HepG2 (cell line): Measurements from ENCODE around the gene PFN4. TPM values are rescaled to one million over a fixed set of nuclear protein-coding genes. Genes with fewer than 3 reads are reported as not detected.

ENCODE experiments used
- ATF6 ChIP-seq: sonication (generic); formaldehyde crosslinking; conservative IDR thresholded peaks from 2 replicates; pipeline ENCODE4 v1.4.0; 2020; ENCODE audit warnings: missing genetic modification reagents
- MAFK ChIP-seq, 2 experiments: IDR thresholded peaks in 1 of 2; conservative IDR thresholded peaks in 1 of 2; 2 replicates each; pipeline ENCODE4 v1.6.1; 2011; ENCODE audit warnings: improper control_type of control experiment in 2 of 2, low read length in 2 of 2
- NR2F1 ChIP-seq, 2 experiments: fragments of 450-650 bp in 1 of 2; formaldehyde crosslinking in 1 of 2; IDR thresholded peaks; 2 replicates each; pipeline versions ENCODE4 v1.5.0 to v1.6.1; 2016 to 2020; ENCODE audit warnings: mild to moderate bottlenecking in 1 of 2, missing compliant biosample characterization in 1 of 2, missing genetic modification reagents in 1 of 2, moderate library complexity in 1 of 2
- PREB ChIP-seq: sonication (generic); formaldehyde crosslinking; IDR thresholded peaks from 2 replicates; pipeline ENCODE4 v1.4.0; 2020; ENCODE audit warnings: missing genetic modification reagents
- ZBTB40 ChIP-seq, 2 experiments: fragments of 450-650 bp in 1 of 2; sonication (generic) in 1 of 2; formaldehyde crosslinking in 1 of 2; IDR thresholded peaks; 2 replicates each; pipeline versions ENCODE4 v1.6.1 to v1.8.0; 2016 to 2022; ENCODE audit warnings: antibody characterized with exemption in 1 of 2, mild to moderate bottlenecking in 1 of 2, missing genetic modification reagents in 1 of 2
- ZNF10 ChIP-seq: sonication (generic); formaldehyde crosslinking; IDR thresholded peaks from 2 replicates; pipeline ENCODE4 v1.4.0; 2020; ENCODE audit warnings: mild to moderate bottlenecking, low read depth, missing genetic modification reagents, borderline replicate concordance
- ZNF253 ChIP-seq: sonication (generic); formaldehyde crosslinking; IDR thresholded peaks from 2 replicates; pipeline ENCODE4 v1.8.0; 2022; ENCODE audit warnings: mild to moderate bottlenecking, missing genetic modification reagents, borderline replicate concordance
- ZNF512 ChIP-seq: sonication (generic); formaldehyde crosslinking; IDR thresholded peaks from 2 replicates; pipeline ENCODE4 v1.4.0; 2020; ENCODE audit warnings: mild to moderate bottlenecking, missing genetic modification reagents
- ZNF772 ChIP-seq: sonication (generic); formaldehyde crosslinking; IDR thresholded peaks from 2 replicates; pipeline ENCODE4 v1.5.0; 2020; ENCODE audit warnings: mild to moderate bottlenecking, missing genetic modification reagents
- ZNF776 ChIP-seq: sonication (generic); formaldehyde crosslinking; IDR thresholded peaks from 2 replicates; pipeline ENCODE4 v1.4.0; 2020; ENCODE audit warnings: mild to moderate bottlenecking, missing genetic modification reagents
- ZNF879 ChIP-seq: sonication (generic); formaldehyde crosslinking; IDR thresholded peaks from 2 replicates; pipeline ENCODE4 v1.8.1; 2023; ENCODE audit warnings: missing genetic modification reagents
- polyA plus RNA-seq, 8 experiments: library from polyadenylated mRNA; depleted of rRNA in 3 of 8; stranded (reverse) in 7 of 8; unstranded in 1 of 8; fragments of >200 nt; fragmentation: Illumina TruSeq in 4 of 8; extraction: Trizol in 4 of 8; gene quantifications; 2 replicates each; pipeline versions ENCODE4 v1.2.1 to v1.2.3, GENCODE V29; 2011 to 2016; ENCODE audit warnings: low read depth in 4 of 8, missing spikeins in 1 of 8, mixed read lengths in 1 of 8; ENCODE audit not compliant: insufficient read depth in 1 of 8
- total RNA-seq, 5 experiments: library from RNA; depleted of rRNA; stranded (reverse); fragments of >200 nt; fragmentation: Illumina TruSeq; extraction: Trizol; gene quantifications; 2 replicates each; pipeline ENCODE4 v1.2.3, GENCODE V29; 2016; ENCODE audit warnings: low read depth in 1 of 5

The PFN4 gene
- total and polyA plus RNA-seq, 2 of the 13 experiments (the other 11 are each of a cell fraction or from before 2014, with no cell fraction given) = 0.12 to 0.20 TPM

GRCh38 chr2:24123922-24124580 is 917 bp upstream of the PFN4 start (continued):
- TF ChIP-seq ZBTB40 (IDR thresholded peaks at IDR 0.05) (no peak), ZBTB40 (CRISPR knock-in tag; IDR thresholded peaks at IDR 0.05) (no peak), NR2F1 (CRISPR knock-in tag; IDR thresholded peaks at IDR 0.05) (no peak), ATF6 (0 out of 2 replicates have a peak, but pooled peaks have one; percentile 3), ZNF772 (CRISPR knock-in tag) (no peak), PREB (no peak), ZNF776 (CRISPR knock-in tag) (no peak), ZNF10 (CRISPR knock-in tag) (no peak), ZNF512 (CRISPR knock-in tag) (0 out of 2 replicates have a peak, but pooled peaks have one; percentile 47), MAFK (conservative IDR thresholded peaks at IDR 0.05 in 1 of 2, IDR thresholded peaks at IDR 0.05 in 1 of 2; ENCODE audit: low read length in 2 of 2) (no peak), ZNF879 (CRISPR knock-in tag) (no peak), ZNF253 (CRISPR knock-in tag) (no peak)
